Fibroblast of mammary gland (primary cell): Measurements from ENCODE around the gene NIF3L1.

ENCODE experiments used
- DNase-seq: peaks from one replicate; pipeline ENCODE4 v3.0.0-alpha.2; 2010; ENCODE audit warnings: low read depth
- H3K4me3 ChIP-seq: 2 replicates; pipeline ENCODE4 v1.5.1; 2011; ENCODE audit warnings: low read depth, mild to moderate bottlenecking, low read length, moderate library complexity; ENCODE audit not compliant: control insufficient read depth
- TF ChIP-seq, protein P1 (sequence below): conservative IDR thresholded peaks from 2 replicates; pipeline ENCODE4 v1.5.1; 2011; ENCODE audit warnings: low read depth, low read length, inconsistent platforms; ENCODE audit not compliant: control insufficient read depth, insufficient read depth

Gene NIF3L1

DNA sequence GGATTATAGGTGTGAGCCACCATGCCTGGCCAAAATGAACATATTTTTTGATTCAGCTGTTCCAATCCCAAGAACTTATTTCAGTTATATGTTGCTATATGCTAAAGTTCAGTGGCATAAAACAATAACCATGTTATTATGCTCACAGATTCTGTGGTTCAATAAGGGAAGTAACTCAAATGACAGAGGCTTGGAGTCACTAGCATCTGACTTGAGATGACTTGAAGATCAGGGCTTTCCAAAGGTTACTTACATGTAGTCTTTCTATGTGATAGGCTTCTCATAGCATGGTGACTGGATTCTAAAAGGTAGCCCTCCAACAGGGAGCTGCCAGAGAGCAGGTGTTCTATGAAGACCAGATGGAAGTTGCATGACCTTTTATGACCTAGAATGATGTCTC is 41.9 kb upstream of the NIF3L1 start:
- H3K4me3 ChIP-seq, result no peak overlapping the region
- DNase-seq, result no peak
- TF ChIP-seq, protein P1, sequence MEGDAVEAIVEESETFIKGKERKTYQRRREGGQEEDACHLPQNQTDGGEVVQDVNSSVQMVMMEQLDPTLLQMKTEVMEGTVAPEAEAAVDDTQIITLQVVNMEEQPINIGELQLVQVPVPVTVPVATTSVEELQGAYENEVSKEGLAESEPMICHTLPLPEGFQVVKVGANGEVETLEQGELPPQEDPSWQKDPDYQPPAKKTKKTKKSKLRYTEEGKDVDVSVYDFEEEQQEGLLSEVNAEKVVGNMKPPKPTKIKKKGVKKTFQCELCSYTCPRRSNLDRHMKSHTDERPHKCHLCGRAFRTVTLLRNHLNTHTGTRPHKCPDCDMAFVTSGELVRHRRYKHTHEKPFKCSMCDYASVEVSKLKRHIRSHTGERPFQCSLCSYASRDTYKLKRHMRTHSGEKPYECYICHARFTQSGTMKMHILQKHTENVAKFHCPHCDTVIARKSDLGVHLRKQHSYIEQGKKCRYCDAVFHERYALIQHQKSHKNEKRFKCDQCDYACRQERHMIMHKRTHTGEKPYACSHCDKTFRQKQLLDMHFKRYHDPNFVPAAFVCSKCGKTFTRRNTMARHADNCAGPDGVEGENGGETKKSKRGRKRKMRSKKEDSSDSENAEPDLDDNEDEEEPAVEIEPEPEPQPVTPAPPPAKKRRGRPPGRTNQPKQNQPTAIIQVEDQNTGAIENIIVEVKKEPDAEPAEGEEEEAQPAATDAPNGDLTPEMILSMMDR, result no peak

DNA sequence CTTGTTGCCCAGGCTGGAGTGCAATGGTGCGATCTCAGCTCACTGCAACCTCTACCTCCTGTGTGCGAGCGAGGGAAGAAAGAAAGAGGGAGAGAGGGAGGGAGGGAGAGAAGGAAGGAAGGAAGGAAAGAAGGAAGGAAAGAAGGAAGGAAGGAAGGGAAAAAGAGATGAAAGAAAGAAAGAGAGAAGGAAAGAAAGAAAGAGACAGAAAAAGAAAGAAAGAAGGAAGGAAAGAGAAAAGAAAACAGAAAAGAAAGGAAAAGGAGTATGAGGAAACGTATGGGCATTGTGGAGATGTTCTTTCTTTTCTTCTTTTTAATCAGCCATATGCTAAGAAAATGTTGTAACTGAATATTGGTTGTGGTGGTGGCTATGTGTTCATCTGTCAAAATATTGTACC is 41.2 kb upstream of the NIF3L1 start:
- no peak overlapping the region for H3K4me3 ChIP-seq
- no peak for DNase-seq
- TF ChIP-seq, protein P1, result no peak

- H3K4me3 ChIP-seq, result no peak overlapping the region
Observed at GRCh38 chr2:200850512-200851256, 38.5 kb upstream of the NIF3L1 start.

GRCh38 chr2:200851398-200852248 is 37.5 kb upstream of the NIF3L1 start:
- no peak for DNase-seq
- TF ChIP-seq, protein P1, result no peak
- no peak overlapping the region for H3K4me3 ChIP-seq

More at GRCh38 chr2:200850512-200851256, 38.5 kb upstream of the NIF3L1 start:
- TF ChIP-seq, protein P1, result no peak
- DNase-seq, result no peak

GRCh38 chr2:200852605-200853004 is 36.6 kb upstream of the NIF3L1 start:
- no peak overlapping the region for H3K4me3 ChIP-seq
- TF ChIP-seq, protein P1, result no peak
- no peak for DNase-seq

GRCh38 chr2:200856806-200857205 is 32.4 kb upstream of the NIF3L1 start:
- no peak for DNase-seq
- H3K4me3 ChIP-seq, result no peak overlapping the region
- TF ChIP-seq, protein P1, result no peak
